GM18951 (cell line): Measurements from ENCODE around the gene TES.

Experiments
- POLR2A ChIP-seq: IDR thresholded peaks from 4 replicates; pipeline ENCODE4 v1.6.1; 2011; ENCODE audit warnings: mild to moderate bottlenecking; ENCODE audit not compliant: insufficient read length, insufficient read depth; ENCODE audit errors: extremely low read depth
- in situ Hi-C: fragments of 300-500 bp; cut with MboI; formaldehyde crosslinking; loops from one replicate; pipeline ENCODE4 v1.12.0; 2022; ENCODE audit warnings: low sequenced_read_pairs, mixed read lengths, inconsistent platforms; ENCODE audit not compliant: unreplicated experiment

TES gene

GRCh38 chr7:116176226-116176625 lies 34.1 kb upstream of the TES start:
- no peak for TF ChIP-seq POLR2A
- in situ Hi-C loops = loop anchor here (10.0 kb wide), 3 partner anchors 59 to 629 kb away; no protein-coding TSS in a partner anchor

- in situ Hi-C loops = loop anchor here (10.0 kb wide), 3 partner anchors 58 to 628 kb away; no protein-coding TSS in a partner anchor
- no peak for TF ChIP-seq POLR2A
Measured at GRCh38 chr7:116177009-116177408, 33.3 kb upstream of the TES start.

GRCh38 chr7:116180302-116180701 lies 30.0 kb upstream of the TES start:
- TF ChIP-seq POLR2A = no peak
- in situ Hi-C loops = no loop called here

GRCh38 chr7:116182023-116182422 lies 28.3 kb upstream of the TES start:
- in situ Hi-C loops = no loop called here

GRCh38 chr7:116185450-116185849 lies 24.9 kb upstream of the TES start:
- TF ChIP-seq POLR2A = no peak
- in situ Hi-C loops = no loop called here

More at GRCh38 chr7:116182023-116182422, 28.3 kb upstream of the TES start:
- no peak for TF ChIP-seq POLR2A

- in situ Hi-C loops = no loop called here
- no peak for TF ChIP-seq POLR2A
Measured at GRCh38 chr7:116185956-116186355, 24.4 kb upstream of the TES start.

- in situ Hi-C loops = no loop called here
- TF ChIP-seq POLR2A = no peak
Measured at GRCh38 chr7:116187400-116187799, 22.9 kb upstream of the TES start.

GRCh38 chr7:116193329-116194087 lies 16.8 kb upstream of the TES start:
- TF ChIP-seq POLR2A = no peak
- in situ Hi-C loops = no loop called here

- in situ Hi-C loops = no loop called here
- no peak for TF ChIP-seq POLR2A
Measured at GRCh38 chr7:116194115-116194514, 16.2 kb upstream of the TES start.

GRCh38 chr7:116195451-116195850 lies 14.9 kb upstream of the TES start:
- in situ Hi-C loops = no loop called here
- no peak for TF ChIP-seq POLR2A

GRCh38 chr7:116196947-116197346 lies 13.4 kb upstream of the TES start:
- no peak for TF ChIP-seq POLR2A
- in situ Hi-C loops = no loop called here

GRCh38 chr7:116197360-116197759 lies 13.0 kb upstream of the TES start:
- in situ Hi-C loops = no loop called here
- no peak for TF ChIP-seq POLR2A

GRCh38 chr7:116198748-116199410 lies 11.5 kb upstream of the TES start:
- TF ChIP-seq POLR2A = no peak
- in situ Hi-C loops = no loop called here

GRCh38 chr7:116200963-116201362 lies 9.4 kb upstream of the TES start:
- in situ Hi-C loops = no loop called here
- TF ChIP-seq POLR2A = no peak

GRCh38 chr7:116206141-116206540 lies 4.2 kb upstream of the TES start:
- TF ChIP-seq POLR2A = no peak
- in situ Hi-C loops = no loop called here

DNA sequence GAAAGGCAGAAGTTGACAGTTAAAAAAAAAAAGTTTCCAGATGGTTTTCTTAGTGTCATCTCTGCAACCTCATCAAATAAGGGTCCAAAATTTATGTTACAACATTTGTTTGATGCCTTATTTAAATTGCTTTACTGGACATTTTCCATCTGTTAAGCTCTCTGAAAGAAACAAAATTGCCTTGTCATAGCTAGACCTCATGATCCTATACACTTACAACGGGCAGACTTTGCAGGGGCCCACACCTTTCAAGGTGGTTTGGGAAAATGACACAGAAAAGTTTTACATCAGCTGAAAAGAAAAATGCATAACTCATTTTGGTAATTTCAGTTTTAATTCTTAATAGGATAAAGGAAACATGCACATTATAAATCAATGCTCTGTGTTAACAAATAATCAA lies 1.4 kb upstream of the TES start:
- in situ Hi-C loops = no loop called here
- TF ChIP-seq POLR2A = no peak
